ENCODE results near the gene LRRC59. TPM values are rescaled to one million over a fixed set of nuclear protein-coding genes. Genes with fewer than 3 reads are reported as not detected.
A peak's percentile ranks its signal among the peaks of the same experiment; 100 is the strongest.

LRRC59 gene
- total and polyA plus RNA-seq, 2 experiments from 2014 or later, result 105 to 121 TPM

DNA sequence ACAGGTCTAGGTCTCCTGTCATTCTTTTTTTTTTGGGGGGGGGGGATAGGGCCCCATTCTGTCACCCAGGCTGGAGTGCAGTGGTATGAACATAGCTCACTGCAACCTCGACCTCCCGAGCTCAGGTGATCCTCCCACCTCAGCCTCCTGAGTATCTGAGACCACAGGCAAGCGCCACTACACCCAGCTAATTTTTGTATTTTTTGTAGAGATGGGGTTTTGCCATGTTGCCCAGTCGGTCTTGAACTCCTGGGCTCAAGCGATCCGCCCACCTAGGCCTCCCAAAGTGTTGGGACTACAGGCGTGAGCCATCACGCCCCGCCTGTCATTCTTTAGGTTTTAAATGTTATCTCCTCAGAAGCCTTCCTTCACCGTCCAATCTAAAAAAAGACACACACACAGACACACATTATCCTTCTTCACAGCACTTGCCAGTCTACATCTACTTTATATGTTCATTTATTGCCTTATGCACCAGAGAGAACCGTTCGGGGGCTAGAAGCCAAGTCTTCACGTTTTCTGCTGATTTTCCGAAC lies 25.0 kb downstream of the LRRC59 start:
- Histone ChIP-seq H3K9me3 (ENCODE audit: low read depth) (no peaks in the 10 kb centered on the region), H3K27me3 (no peaks in the 10 kb centered on the region), H3K36me3 (replicated peaks; ENCODE audit: insufficient read depth, low read depth) (no peaks in the 10 kb centered on the region), H3K4me2 (peak overlapping the region; percentile 86), H3K27ac (peak overlapping the region; percentile 97), H3K9me2 (replicated peaks; ENCODE audit: insufficient read depth) (no peaks in the 10 kb centered on the region), H3K4me1 (ENCODE audit: insufficient read depth) (peaks cover 4% of the 10 kb centered on the region), H4K20me1 (ENCODE audit: insufficient read depth, poor library complexity, severe bottlenecking) (no peaks in the 10 kb centered on the region), H3K4me3 (peak overlapping the region; percentile 85), H2AFZ (peak overlapping the region; percentile 65), H3K79me2 (peaks cover 31% of the 10 kb centered on the region)
- TF ChIP-seq, protein P1, sequence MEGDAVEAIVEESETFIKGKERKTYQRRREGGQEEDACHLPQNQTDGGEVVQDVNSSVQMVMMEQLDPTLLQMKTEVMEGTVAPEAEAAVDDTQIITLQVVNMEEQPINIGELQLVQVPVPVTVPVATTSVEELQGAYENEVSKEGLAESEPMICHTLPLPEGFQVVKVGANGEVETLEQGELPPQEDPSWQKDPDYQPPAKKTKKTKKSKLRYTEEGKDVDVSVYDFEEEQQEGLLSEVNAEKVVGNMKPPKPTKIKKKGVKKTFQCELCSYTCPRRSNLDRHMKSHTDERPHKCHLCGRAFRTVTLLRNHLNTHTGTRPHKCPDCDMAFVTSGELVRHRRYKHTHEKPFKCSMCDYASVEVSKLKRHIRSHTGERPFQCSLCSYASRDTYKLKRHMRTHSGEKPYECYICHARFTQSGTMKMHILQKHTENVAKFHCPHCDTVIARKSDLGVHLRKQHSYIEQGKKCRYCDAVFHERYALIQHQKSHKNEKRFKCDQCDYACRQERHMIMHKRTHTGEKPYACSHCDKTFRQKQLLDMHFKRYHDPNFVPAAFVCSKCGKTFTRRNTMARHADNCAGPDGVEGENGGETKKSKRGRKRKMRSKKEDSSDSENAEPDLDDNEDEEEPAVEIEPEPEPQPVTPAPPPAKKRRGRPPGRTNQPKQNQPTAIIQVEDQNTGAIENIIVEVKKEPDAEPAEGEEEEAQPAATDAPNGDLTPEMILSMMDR (IDR thresholded peaks at IDR 0.05; ENCODE audit: poor library complexity), result no peak
- TF ChIP-seq EZH2phosphoT487 (IDR thresholded peaks at IDR 0.05; ENCODE audit: low read depth, severe bottlenecking, unreplicated experiment) (no peak), EZH2 (IDR thresholded peaks at IDR 0.05; ENCODE audit: borderline replicate concordance) (no peak)
- no peak for DNase-seq (ENCODE audit: low spot score)
- 35% methylated on average over 14 of the region's 14 CpGs for WGBS (ENCODE audit: low lambda C conversion rate, missing lambda C conversion rate)

DNA sequence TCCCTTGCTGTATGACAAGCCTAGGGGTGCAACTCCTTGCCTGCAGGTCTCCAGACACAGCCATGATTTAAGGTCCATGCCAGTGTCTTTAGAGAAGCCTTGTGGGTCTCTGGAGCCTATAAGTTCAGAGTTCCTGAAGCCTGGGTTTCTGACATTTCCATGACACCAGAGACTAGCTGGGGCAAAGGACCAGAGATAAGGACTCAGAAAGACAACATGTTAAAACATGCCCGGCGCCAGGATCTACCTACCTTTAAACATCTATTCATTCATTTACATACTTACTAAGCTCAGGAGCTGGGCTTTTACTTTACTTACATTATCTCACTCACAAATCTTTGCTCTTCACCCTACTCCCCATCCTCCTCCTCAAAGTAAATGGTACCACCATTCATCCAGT lies 25.8 kb downstream of the LRRC59 start:
- DNase-seq (ENCODE audit: low spot score), result no peak
- H3K4me1 ChIP-seq (ENCODE audit: insufficient read depth), result peaks cover 4% of the 10 kb centered on the region
- H3K4me2 ChIP-seq, result peak overlapping the region; percentile 86
- H3K36me3 ChIP-seq (replicated peaks; ENCODE audit: insufficient read depth, low read depth), result no peaks in the 10 kb centered on the region
- H3K79me2 ChIP-seq, result peaks cover 31% of the 10 kb centered on the region
- H3K27me3 ChIP-seq, result no peaks in the 10 kb centered on the region
- TF ChIP-seq EZH2phosphoT487 (IDR thresholded peaks at IDR 0.05; ENCODE audit: low read depth, severe bottlenecking, unreplicated experiment), result no peak
- TF ChIP-seq, protein P1 (IDR thresholded peaks at IDR 0.05; ENCODE audit: poor library complexity), result no peak
- TF ChIP-seq EZH2 (IDR thresholded peaks at IDR 0.05; ENCODE audit: borderline replicate concordance), result no peak
- H4K20me1 ChIP-seq (ENCODE audit: insufficient read depth, poor library complexity, severe bottlenecking), result no peaks in the 10 kb centered on the region
- no peaks in the 10 kb centered on the region for H3K9me3 ChIP-seq (ENCODE audit: low read depth)
- 98% methylated on average over 2 of the region's 2 CpGs for WGBS (ENCODE audit: low lambda C conversion rate, missing lambda C conversion rate)
- peak overlapping the region; percentile 97 for H3K27ac ChIP-seq
- H3K9me2 ChIP-seq (replicated peaks; ENCODE audit: insufficient read depth), result no peaks in the 10 kb centered on the region
- H2AFZ ChIP-seq, result no peak overlapping the region
- H3K4me3 ChIP-seq, result no peak overlapping the region

DNA sequence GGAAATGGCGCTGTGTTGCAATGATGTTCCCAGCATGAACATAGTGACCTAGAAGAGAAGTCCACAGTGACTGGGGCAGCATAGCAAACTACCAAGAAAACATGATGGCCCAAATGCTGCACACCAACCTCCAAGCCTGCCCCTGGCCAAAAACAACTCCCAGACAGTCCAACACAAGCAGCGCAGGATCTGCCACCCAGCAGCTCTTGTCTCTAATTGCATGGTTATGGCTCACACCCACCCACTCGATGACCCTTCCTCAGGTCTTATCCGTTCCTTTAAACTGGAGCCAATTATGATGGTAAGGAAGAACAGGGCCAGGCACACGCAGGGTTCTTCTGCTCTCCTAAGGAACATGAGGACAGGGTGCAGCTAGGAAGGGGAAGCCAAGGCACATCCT lies 27.3 kb downstream of the LRRC59 start:
- H3K4me2 ChIP-seq, result no peak overlapping the region
- H4K20me1 ChIP-seq (ENCODE audit: insufficient read depth, poor library complexity, severe bottlenecking), result no peaks in the 10 kb centered on the region
- no peak overlapping the region for H3K27ac ChIP-seq
- peaks cover 4% of the 10 kb centered on the region for H3K4me1 ChIP-seq (ENCODE audit: insufficient read depth)
- H3K79me2 ChIP-seq, result peaks cover 31% of the 10 kb centered on the region
- TF ChIP-seq, protein P1 (IDR thresholded peaks at IDR 0.05; ENCODE audit: poor library complexity), result no peak
- no peak for TF ChIP-seq EZH2 (IDR thresholded peaks at IDR 0.05; ENCODE audit: borderline replicate concordance)
- TF ChIP-seq EZH2phosphoT487 (IDR thresholded peaks at IDR 0.05; ENCODE audit: low read depth, severe bottlenecking, unreplicated experiment), result no peak
- no peaks in the 10 kb centered on the region for H3K36me3 ChIP-seq (replicated peaks; ENCODE audit: insufficient read depth, low read depth)
- H3K9me2 ChIP-seq (replicated peaks; ENCODE audit: insufficient read depth), result no peaks in the 10 kb centered on the region
- DNase-seq (ENCODE audit: low spot score), result no peak
- H3K9me3 ChIP-seq (ENCODE audit: low read depth), result no peaks in the 10 kb centered on the region
- no peaks in the 10 kb centered on the region for H3K27me3 ChIP-seq
- H2AFZ ChIP-seq, result no peak overlapping the region
- H3K4me3 ChIP-seq, result no peak overlapping the region
- WGBS (ENCODE audit: low lambda C conversion rate, missing lambda C conversion rate), result 98% methylated on average over 5 of the region's 5 CpGs
